ENCODE measurements around the gene C1orf74. TPM values are rescaled to one million over a fixed set of nuclear protein-coding genes. Genes with fewer than 3 reads are reported as not detected.
A peak's percentile ranks its signal among the peaks of the same experiment; 100 is the strongest.

Gene C1orf74
- total RNA-seq, 3 donors from 2014 or later, result 0.64 to 3.1 (median 2.0) TPM

DNA sequence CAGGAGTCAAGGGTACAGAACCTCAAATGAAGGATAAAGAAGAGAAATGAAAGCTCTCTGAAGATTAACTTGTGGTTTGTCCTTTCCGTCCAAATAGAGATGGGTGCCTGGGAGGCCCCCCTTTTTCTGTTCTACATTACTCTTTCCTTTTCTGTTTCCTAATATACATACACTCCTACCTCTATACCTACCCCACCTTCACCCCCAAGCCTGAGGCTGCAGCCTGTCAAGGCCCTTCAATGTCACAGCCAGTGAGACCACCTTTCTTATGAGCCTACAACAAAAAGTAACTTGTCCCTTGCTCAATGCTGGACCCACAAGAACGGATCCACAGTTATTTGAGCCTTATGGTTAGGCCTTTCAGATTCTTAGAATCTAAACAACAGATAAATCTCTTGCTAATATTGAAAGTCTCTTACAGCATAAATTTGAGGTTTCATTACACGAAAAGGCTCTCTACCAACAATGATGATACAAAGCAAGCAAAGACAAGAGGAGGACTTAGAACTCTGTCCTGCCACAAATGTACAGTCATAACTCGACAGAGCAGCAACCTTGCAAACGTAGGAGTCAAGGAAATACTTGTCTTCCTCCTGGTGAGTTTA is 32.6 kb downstream of the C1orf74 start:
- Histone ChIP-seq H3K4me1 (no peaks in the 10 kb centered on the region), H3K27ac (no peak overlapping the region), H3K4me3 (no peak overlapping the region), H3K27me3 (no peaks in the 10 kb centered on the region), H3K9me3 (no peaks in the 10 kb centered on the region), H3K36me3 (no peaks in the 10 kb centered on the region)
- intact Hi-C loops (cut with DNase I; ENCODE audit: low total_unique reads), result no loop called here
- no peak for DNase-seq (ENCODE audit: low spot score in 2 of 2)
- TF ChIP-seq POLR2A (IDR thresholded peaks at IDR 0.05), result no peak

DNA sequence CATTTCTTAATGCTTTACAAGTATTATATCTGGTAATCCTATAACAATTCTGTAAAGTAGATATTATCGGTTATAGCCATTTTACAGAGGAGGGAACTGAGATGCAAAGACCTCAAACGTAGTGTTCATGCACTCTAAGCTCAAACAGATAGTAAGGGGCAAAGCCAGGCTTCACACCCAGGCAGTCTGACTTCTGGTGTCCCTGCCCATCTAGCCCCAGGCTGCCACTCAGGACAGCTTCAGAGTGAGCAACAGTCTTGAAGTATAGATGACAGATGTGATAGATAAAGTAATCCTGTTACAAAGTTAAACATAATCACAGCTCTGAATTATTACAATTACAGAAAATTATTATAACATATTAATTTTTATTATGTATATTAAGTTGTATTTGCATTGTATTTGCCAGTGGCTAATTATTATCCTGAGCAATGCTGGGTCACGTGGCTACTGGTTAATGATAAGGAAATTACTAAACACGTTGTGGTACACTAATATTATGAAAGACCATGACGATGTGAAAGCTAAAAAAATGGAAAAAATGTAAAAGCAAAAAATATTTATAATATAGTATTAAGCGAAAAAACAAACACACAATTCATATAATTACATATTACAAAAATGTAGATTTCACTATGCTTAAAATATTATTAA is 34.6 kb downstream of the C1orf74 start:
- no peaks in the 10 kb centered on the region for H3K36me3 ChIP-seq
- DNase-seq (ENCODE audit: low spot score in 2 of 2), result no peak
- TF ChIP-seq, protein P1, sequence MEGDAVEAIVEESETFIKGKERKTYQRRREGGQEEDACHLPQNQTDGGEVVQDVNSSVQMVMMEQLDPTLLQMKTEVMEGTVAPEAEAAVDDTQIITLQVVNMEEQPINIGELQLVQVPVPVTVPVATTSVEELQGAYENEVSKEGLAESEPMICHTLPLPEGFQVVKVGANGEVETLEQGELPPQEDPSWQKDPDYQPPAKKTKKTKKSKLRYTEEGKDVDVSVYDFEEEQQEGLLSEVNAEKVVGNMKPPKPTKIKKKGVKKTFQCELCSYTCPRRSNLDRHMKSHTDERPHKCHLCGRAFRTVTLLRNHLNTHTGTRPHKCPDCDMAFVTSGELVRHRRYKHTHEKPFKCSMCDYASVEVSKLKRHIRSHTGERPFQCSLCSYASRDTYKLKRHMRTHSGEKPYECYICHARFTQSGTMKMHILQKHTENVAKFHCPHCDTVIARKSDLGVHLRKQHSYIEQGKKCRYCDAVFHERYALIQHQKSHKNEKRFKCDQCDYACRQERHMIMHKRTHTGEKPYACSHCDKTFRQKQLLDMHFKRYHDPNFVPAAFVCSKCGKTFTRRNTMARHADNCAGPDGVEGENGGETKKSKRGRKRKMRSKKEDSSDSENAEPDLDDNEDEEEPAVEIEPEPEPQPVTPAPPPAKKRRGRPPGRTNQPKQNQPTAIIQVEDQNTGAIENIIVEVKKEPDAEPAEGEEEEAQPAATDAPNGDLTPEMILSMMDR (IDR thresholded peaks at IDR 0.05), result no peak
- TF ChIP-seq POLR2AphosphoS5 (IDR thresholded peaks at IDR 0.05) (no peak), POLR2A (IDR thresholded peaks at IDR 0.05) (no peak)
- intact Hi-C loops (cut with DNase I; ENCODE audit: low total_unique reads), result no loop called here
- no peaks in the 10 kb centered on the region for H3K9me3 ChIP-seq
- H3K27ac ChIP-seq, result no peak overlapping the region
- no peak overlapping the region for H3K4me3 ChIP-seq
- H3K27me3 ChIP-seq, result no peaks in the 10 kb centered on the region
- H3K4me1 ChIP-seq, result no peaks in the 10 kb centered on the region

DNA sequence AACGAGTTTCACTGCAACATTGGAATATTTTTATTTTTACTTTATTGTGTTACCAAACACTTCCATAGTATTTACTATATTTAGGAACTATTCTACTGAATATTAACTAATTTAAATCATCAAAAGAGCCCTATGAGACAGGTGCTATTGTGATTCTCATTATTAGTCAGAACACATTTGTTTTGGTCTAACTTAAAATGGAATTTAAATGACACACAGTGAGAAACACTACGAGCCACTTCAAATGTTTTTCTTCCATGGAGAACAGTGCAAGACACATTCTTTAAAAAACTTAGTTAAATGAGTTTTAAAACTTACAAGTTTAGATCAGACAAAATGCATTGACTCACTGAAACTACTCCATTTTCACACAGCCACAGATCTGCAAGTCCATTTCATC is 35.2 kb downstream of the C1orf74 start:
- Histone ChIP-seq H3K27ac (no peak overlapping the region), H3K4me1 (no peaks in the 10 kb centered on the region), H3K9me3 (no peaks in the 10 kb centered on the region), H3K27me3 (no peaks in the 10 kb centered on the region), H3K4me3 (no peak overlapping the region), H3K36me3 (no peaks in the 10 kb centered on the region)
- intact Hi-C loops (cut with DNase I; ENCODE audit: low total_unique reads), result no loop called here
- TF ChIP-seq POLR2AphosphoS5 (IDR thresholded peaks at IDR 0.05) (no peak), POLR2A (IDR thresholded peaks at IDR 0.05) (no peak)
- TF ChIP-seq, protein P1 (IDR thresholded peaks at IDR 0.05), result no peak
- no peak for DNase-seq (ENCODE audit: low spot score in 2 of 2)

DNA sequence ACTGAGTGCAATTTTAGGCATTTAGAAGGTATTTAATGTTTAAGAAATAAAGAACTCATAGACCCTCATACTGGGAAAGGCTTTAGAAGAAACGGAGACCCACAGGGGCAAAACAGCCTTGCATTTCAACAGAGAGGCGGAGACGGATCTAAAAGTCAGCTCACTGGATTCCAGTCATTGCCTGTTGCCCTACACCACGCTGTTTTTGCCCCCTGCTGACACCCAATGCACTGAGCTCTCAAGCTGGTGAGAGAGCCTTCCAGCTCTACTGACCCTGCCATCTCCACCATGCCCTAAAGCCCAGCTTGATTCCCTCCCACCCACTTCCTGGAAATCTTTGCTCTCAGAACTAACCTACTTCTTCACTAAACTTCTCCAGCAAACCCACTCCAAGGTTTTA is 35.7 kb downstream of the C1orf74 start:
- Histone ChIP-seq H3K36me3 (no peaks in the 10 kb centered on the region), H3K4me1 (no peaks in the 10 kb centered on the region), H3K4me3 (no peak overlapping the region), H3K27me3 (no peaks in the 10 kb centered on the region), H3K27ac (no peak overlapping the region), H3K9me3 (no peaks in the 10 kb centered on the region)
- TF ChIP-seq POLR2A (IDR thresholded peaks at IDR 0.05) (no peak), POLR2AphosphoS5 (IDR thresholded peaks at IDR 0.05) (no peak)
- TF ChIP-seq, protein P1 (IDR thresholded peaks at IDR 0.05), result no peak
- DNase-seq (ENCODE audit: low spot score in 2 of 2), result no peak
- intact Hi-C loops (cut with DNase I; ENCODE audit: low total_unique reads), result no loop called here

DNA sequence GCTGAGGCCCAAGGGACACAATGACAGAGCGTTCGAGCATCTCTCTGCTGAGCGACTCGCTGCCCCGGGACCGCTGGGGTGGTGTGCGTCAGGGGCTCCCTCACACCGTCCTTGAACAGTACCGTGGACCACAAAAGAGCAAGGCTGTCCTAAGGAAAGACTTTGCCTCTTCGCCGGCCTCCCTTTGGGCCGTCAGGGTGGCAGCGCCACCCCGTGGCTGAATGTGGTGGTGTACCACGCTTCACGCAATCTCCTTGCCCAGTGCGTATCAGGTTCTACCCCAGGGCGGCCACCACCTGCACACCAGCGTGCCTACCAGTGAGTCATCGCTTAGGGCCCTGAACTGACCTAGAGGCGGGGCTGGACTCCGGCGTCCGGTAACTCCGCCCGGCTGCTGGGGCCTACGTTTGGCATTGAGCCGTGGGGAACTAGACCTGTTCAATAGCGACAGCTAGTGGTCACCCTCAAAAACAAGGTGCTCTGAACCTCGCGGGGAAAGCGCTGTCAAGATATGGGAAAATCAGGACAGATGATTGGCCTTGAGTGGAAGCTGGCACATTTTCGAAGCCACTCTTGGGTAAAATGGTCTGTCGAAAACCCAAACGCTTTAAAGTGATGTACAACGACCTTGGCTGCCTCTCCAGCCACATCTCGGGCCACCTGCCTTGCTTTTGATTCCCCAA is 36.6 kb downstream of the C1orf74 start:
- Histone ChIP-seq H3K4me1 (no peaks in the 10 kb centered on the region), H3K27ac (peak overlapping the region in 1 of 2 donors; percentile 67), H3K9me3 (no peaks in the 10 kb centered on the region), H3K4me3 (peak overlapping the region; percentile 7 to 47 (median 37)), H3K27me3 (no peaks in the 10 kb centered on the region), H3K36me3 (no peaks in the 10 kb centered on the region)
- DNase-seq (ENCODE audit: low spot score in 2 of 2), result peak; percentile 92 to 94
- intact Hi-C loops (cut with DNase I; ENCODE audit: low total_unique reads), result no loop called here
- TF ChIP-seq, protein P1 (IDR thresholded peaks at IDR 0.05), result peak; percentile 98
- no peak for TF ChIP-seq POLR2A (IDR thresholded peaks at IDR 0.05)
- peak; percentile 47 to 54 (median 52) for TF ChIP-seq POLR2AphosphoS5 (IDR thresholded peaks at IDR 0.05)

Measured in breast epithelium (tissue), 4 donors.